ENCODE results near the gene PRKAG1.
A peak's percentile ranks its signal among the peaks of the same experiment; 100 is the strongest.

The PRKAG1 gene

DNA sequence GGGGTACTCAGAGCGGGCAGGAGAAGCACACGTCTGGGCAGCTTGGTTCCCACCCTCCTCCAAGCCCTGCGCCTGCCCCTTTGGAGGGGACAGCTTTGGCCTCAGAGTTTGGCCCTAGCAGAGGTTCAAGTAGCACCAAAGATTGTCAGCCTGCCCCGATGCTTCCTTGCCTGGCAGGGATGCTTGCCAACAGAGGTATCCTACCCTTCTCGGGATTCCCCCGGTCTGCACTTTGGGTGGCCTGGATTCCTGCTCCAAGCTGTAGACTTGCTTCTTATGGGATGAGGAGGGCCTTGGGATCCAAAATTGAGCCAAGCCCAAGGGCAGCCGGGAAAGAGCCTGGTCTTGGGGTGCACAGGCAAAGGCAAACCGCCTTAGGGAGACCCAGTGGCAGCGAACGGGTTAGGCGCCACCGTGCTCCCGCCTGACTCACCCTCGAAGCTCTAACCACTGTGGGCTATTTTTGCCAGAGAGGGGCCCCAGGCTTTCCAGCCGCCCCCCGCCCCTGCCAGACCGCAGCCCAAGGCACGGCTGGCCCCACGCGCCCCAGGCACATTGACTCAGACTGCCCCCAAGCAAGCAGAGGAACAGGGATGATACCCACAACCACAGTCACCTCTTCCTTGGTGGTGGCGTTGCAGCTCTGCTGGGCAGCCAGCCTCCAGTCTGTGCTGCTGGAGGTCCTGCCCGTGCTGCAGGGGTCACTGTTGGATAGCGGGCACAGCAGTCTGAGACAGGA is 46.2 kb downstream of the PRKAG1 start:
- Histone ChIP-seq H3K4me1 (ENCODE audit: low read length) (peaks cover 38% of the 10 kb centered on the region), H2AFZ (ENCODE audit: low read depth, low read length) (no peak overlapping the region), H3K27me3 (ENCODE audit: low read depth, low read length) (no peaks in the 10 kb centered on the region), H3K36me3 (replicated peaks; ENCODE audit: low read depth, low read length) (no peaks in the 10 kb centered on the region), H3K9ac (ENCODE audit: low read length) (no peak overlapping the region), H4K20me1 (ENCODE audit: insufficient read depth, low read length) (no peaks in the 10 kb centered on the region), H3K27ac (ENCODE audit: low read length) (no peak overlapping the region), H3K79me2 (ENCODE audit: low read length) (peaks cover 3% of the 10 kb centered on the region; the same call in 1 of the 2 replicates), H3K4me2 (ENCODE audit: low read length) (peak overlapping the region; percentile 98), H3K4me3 (ENCODE audit: low read length) (peak overlapping the region; percentile 96; the same call in 1 of the 2 replicates), H3K9me3 (ENCODE audit: insufficient read depth, low read length) (no peaks in the 10 kb centered on the region)
- no peak for TF ChIP-seq EZH2phosphoT487 (IDR thresholded peaks at IDR 0.05; ENCODE audit: low read depth)
- TF ChIP-seq, protein P1, sequence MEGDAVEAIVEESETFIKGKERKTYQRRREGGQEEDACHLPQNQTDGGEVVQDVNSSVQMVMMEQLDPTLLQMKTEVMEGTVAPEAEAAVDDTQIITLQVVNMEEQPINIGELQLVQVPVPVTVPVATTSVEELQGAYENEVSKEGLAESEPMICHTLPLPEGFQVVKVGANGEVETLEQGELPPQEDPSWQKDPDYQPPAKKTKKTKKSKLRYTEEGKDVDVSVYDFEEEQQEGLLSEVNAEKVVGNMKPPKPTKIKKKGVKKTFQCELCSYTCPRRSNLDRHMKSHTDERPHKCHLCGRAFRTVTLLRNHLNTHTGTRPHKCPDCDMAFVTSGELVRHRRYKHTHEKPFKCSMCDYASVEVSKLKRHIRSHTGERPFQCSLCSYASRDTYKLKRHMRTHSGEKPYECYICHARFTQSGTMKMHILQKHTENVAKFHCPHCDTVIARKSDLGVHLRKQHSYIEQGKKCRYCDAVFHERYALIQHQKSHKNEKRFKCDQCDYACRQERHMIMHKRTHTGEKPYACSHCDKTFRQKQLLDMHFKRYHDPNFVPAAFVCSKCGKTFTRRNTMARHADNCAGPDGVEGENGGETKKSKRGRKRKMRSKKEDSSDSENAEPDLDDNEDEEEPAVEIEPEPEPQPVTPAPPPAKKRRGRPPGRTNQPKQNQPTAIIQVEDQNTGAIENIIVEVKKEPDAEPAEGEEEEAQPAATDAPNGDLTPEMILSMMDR (IDR thresholded peaks at IDR 0.05; ENCODE audit: low read depth, low read length) = no peak

DNA sequence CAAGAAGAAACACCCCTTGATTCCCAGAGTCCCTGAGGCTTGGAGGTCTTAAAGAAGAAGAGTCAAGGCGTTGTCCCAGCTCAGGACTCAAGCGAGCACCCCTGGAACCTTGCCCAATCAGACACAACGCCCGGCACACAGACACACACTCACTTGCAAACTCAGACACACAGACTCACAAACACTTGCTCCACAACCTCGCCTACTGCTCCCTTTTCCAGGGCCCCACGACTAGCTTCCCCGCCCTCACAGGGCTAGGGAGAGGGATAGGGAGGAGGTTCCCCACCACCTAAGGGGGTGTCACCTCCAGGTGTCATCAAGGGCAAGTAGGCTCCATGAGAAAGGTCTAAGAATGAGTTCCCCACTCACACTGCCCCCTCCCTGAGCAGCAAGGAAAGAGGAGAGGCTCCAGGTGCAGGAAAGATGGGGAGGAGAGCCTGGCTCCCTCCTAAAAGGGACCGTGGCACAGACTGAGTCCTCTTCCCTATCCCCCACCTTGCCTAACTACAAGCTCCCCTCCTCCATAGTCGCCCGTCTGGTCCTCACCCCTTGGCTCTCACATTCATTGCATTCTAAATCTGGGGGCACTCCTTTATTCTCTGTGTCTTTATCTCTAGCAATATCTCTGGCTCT is 47.8 kb downstream of the PRKAG1 start:
- no peak for TF ChIP-seq EZH2phosphoT487 (IDR thresholded peaks at IDR 0.05; ENCODE audit: low read depth)
- TF ChIP-seq, protein P1 (IDR thresholded peaks at IDR 0.05; ENCODE audit: low read depth, low read length) = no peak
- no peaks in the 10 kb centered on the region for H3K27me3 ChIP-seq (ENCODE audit: low read depth, low read length)

DNA sequence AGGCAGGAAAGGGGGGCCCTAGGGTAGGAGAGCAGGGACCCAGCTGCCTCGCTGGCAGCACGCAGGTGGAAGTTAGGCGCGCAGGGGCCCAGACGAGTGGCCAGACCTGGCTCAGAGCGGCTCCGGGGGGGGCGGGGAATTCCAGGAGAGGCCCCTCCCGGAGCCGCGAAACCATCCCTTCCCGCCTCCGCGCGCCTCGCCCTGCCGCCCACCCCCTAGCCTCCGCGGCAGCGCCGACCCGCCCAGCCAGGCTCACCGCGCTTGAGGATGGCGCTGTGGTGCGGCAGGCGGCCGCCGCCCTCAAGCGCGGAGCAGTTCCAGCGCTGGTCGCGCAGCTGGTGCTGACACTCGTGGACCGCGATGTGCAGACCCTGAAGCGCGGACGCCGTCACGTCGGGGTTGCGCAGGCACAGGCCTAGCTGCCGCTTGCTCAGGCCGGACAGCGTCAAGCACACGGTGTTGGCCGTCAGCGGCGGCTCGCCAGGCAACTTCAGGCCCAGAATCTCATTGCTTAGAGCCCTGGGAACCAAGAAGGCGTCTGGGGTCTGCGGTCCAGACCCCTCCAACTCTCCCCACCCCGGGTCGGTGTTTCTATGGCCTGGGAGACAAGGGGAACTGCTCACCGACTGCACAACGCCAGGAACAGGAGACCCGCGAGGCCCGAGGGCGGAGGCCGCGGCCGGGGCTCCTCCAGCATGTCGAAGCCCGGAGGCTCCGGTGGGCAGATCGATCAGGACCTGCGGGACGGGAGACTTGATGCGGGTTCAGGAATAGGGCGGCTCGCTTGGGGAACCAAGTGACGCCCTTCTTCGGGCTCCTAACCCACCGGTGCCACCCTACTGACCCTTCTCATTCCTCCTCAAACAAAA is 48.5 kb downstream of the PRKAG1 start:
- Histone ChIP-seq H3K79me2 (ENCODE audit: low read length) (peaks cover 3% of the 10 kb centered on the region; the same call in 1 of the 2 replicates), H4K20me1 (ENCODE audit: insufficient read depth, low read length) (no peaks in the 10 kb centered on the region), H3K9ac (ENCODE audit: low read length) (peak overlapping the region; percentile 76; the same call in 1 of the 2 replicates), H3K4me2 (ENCODE audit: low read length) (peak overlapping the region; percentile 98), H3K36me3 (replicated peaks; ENCODE audit: low read depth, low read length) (no peaks in the 10 kb centered on the region), H3K27ac (ENCODE audit: low read length) (no peak overlapping the region), H3K9me3 (ENCODE audit: insufficient read depth, low read length) (no peaks in the 10 kb centered on the region), H2AFZ (ENCODE audit: low read depth, low read length) (no peak overlapping the region), H3K27me3 (ENCODE audit: low read depth, low read length) (no peaks in the 10 kb centered on the region), H3K4me3 (ENCODE audit: low read length) (peak overlapping the region; percentile 96), H3K4me1 (ENCODE audit: low read length) (peaks cover 56% of the 10 kb centered on the region)
- TF ChIP-seq, protein P1 (IDR thresholded peaks at IDR 0.05; ENCODE audit: low read depth, low read length) = no peak
- no peak for TF ChIP-seq EZH2phosphoT487 (IDR thresholded peaks at IDR 0.05; ENCODE audit: low read depth)

More for the DNA sequence above, 47.8 kb downstream of the PRKAG1 start:
- no peaks in the 10 kb centered on the region for H3K36me3 ChIP-seq (replicated peaks; ENCODE audit: low read depth, low read length)
- H3K4me2 ChIP-seq (ENCODE audit: low read length) = peak overlapping the region; percentile 98
- peak overlapping the region; percentile 76 for H3K9ac ChIP-seq (ENCODE audit: low read length)
- H3K4me3 ChIP-seq (ENCODE audit: low read length) = peak overlapping the region; percentile 96
- H3K27ac ChIP-seq (ENCODE audit: low read length) = no peak overlapping the region
- peaks cover 49% of the 10 kb centered on the region for H3K4me1 ChIP-seq (ENCODE audit: low read length)
- peaks cover 3% of the 10 kb centered on the region; the same call in 1 of the 2 replicates for H3K79me2 ChIP-seq (ENCODE audit: low read length)
- peak overlapping the region; percentile 76 for H2AFZ ChIP-seq (ENCODE audit: low read depth, low read length)
- H3K9me3 ChIP-seq (ENCODE audit: insufficient read depth, low read length) = no peaks in the 10 kb centered on the region
- no peaks in the 10 kb centered on the region for H4K20me1 ChIP-seq (ENCODE audit: insufficient read depth, low read length)

All from OCI-LY3 (cell line).